HG02938 (cell line): Measurements from ENCODE around the gene EPB41L1.

Experiments used
- ATAC-seq: cut with Tn5 transposase; IDR thresholded peaks from one replicate; pipeline ENCODE4 v1.9.1; 2021; ENCODE audit warnings: mild to moderate bottlenecking, moderate library complexity; ENCODE audit not compliant: unreplicated experiment

Gene EPB41L1

GRCh38 chr20:36154700-36155628 is at the start of gene EPB41L1:
EPB41L1 (plus strand) TSS chr20:36154740; CDS start chr20:36173778, 19,038 bp downstream.
- ATAC-seq, result no peak

GRCh38 chr20:36104856-36105255 is 49.7 kb upstream of the EPB41L1 start:
- ATAC-seq, result no peak

GRCh38 chr20:36105711-36106226 is 48.8 kb upstream of the EPB41L1 start:
- ATAC-seq, result no peak

GRCh38 chr20:36106606-36107005 is 47.9 kb upstream of the EPB41L1 start:
- ATAC-seq, result no peak

DNA sequence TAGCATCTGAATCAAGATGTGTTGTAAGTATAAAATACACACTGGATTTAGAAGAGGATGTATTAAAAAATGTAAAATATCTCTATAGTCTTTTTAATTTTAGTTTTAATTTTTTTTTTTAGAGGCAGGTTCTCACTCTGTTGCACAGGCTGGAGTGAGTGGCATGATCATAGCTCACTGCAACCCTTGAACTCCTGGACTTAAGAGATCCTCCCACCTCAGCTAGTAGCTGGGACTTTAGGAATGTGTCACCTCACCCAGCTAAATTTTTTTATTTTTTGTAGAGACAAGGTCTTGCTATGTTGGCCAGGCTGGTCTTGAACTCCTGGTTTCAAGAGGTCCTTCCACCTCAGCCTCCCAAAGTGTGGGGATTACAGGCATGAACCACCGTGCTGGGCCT is 46.7 kb upstream of the EPB41L1 start:
- no peak for ATAC-seq

GRCh38 chr20:36109251-36109947 is 45.1 kb upstream of the EPB41L1 start:
- ATAC-seq, result no peak

GRCh38 chr20:36110994-36111393 is 43.5 kb upstream of the EPB41L1 start:
- ATAC-seq, result no peak

DNA sequence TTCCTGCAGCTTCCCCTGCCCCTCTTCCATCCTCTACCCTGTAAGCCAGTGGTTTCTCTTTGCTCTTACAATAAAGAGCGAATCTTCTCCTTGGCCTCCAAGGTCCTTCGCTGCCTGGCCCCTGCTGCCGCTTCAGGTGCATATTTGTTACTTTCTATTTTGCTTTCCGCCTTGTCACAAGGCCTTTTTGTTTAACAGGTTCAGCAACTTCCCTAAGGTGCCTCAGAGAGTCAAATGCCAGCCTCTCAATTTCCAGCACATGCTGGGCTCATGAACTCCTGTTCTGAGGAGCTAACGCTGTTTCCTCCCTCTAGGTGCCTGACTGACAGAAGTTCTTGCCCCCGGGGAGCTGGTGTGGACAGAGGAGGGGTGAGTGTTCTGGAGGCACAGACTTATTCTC is 42.4 kb upstream of the EPB41L1 start:
- ATAC-seq, result no peak

DNA sequence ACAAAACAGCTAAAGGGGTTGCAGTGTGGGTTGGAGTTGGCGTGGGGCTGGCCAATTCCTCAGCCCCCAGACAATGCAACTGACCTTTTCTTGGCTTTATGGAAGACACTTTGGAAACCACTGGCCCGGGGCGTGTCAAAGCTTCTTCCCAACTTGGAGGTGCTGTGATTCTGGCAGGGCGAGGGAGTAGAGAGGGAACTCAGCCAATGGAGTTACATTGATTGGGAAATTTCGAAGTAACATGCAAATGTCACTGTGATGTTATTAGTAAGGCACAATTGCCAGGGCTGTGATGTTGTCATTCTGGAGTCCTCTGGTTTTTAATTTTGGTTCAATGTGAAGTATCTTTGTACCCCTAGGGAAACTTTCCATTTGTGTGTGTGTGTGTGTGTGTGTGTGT is 41.5 kb upstream of the EPB41L1 start:
- ATAC-seq, result no peak

DNA sequence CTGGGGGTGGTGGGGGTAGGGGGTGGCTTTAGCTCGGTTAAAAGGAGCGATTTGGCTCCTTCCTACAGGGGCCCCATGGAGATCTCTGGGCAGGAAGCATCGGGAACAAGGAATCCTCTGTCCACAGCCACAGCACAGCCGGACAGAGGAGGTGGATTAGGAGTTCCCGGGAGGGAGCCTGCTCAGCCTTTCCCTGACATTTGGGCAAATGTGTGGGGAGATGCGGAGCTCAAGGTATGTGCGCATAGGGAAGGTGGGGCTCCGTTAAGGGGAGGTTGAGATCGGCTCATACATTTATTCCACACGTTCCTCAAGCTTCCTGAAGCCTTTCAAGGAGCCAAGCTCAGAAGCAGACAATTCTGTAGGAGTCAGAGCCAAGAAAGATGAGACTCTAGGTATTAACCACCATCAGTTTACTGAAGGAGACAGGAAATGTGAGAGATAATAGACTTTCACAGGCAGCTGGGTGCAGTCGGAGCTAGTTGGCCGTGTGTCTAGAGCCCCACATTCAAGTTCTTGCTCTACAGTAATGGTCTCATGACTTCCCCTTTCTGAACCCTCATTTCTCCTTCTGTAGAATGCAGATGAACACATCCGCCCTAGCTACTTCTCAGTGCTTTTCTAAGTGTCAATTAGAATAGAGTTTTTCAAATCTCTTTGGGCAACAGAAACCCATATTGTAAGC is 40.8 kb upstream of the EPB41L1 start:
- ATAC-seq, result no peak

GRCh38 chr20:36114707-36115106 is 39.8 kb upstream of the EPB41L1 start:
- ATAC-seq, result no peak

DNA sequence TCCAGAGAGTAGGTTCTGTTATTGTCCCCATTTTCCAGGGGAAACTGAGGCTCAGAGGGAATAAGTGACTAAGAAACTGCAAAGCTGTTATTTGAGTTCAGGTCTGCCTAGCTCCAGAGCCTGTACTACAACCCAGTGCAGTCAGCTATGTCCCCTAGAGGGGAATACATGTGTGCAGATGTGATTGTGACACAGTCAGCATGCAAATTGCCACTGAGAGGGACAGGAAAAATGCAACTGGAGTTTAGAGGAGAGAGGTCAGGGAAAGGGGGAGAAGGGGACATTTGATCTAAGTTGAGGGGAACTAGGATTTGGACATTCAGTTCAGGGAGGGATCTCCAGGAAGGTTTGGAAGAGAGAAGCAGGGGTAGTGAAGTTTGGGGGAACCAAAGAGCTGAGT is 38.6 kb upstream of the EPB41L1 start:
- no peak for ATAC-seq

DNA sequence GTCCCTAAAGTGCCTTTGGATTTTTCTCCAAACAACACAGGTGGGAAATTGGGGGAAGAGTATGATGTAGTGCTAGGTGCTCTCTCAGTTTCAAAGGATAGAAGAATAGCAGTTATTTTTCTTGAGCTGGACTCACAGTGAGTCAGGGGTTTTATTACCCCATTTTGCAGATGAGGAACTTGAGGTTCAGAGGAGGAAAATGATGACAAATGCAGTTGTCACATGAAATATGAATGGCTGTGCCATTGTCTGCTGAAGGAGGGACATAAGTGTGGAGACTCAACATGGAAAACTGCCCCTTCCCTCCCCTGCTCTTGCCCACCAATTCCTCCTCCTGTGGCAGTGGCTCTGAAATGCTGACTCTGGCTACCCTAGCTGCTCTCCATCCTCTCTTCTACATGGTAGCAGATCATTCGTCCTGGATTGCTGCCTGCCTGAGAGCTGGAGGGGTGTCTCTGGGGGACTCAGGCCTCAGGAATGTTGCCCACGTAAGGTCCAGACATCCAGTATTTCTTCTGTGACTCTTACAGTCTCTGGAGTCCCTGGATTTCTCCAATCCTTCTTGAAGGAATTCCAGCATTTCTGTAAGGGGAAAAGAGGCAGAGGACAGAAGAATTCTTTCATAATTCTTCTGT is 37.6 kb upstream of the EPB41L1 start:
- ATAC-seq, result no peak

GRCh38 chr20:36117638-36118037 is 36.9 kb upstream of the EPB41L1 start:
- no peak for ATAC-seq

GRCh38 chr20:36118371-36118770 is 36.2 kb upstream of the EPB41L1 start:
- no peak for ATAC-seq

GRCh38 chr20:36119537-36119936 is 35.0 kb upstream of the EPB41L1 start:
- no peak for ATAC-seq

DNA sequence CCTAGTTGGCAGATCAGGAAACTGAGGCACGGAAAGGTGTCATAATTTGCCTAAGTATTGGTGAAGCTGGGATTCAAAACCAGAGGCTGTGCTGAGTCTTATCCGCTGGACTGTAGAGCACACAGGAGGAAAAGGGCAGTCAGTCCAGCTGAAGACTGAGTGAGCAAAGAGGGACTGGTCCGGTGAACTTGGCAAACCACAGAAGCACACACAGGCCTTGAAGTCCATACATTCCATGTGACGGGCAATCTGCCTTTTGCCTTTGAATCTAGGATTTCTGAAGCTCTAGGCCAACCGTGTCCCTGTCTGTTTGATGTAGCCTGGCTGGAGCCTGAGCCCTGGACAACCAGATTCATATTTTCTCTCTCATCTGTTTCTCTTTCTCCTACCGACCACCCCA is 34.3 kb upstream of the EPB41L1 start:
- ATAC-seq, result no peak

DNA sequence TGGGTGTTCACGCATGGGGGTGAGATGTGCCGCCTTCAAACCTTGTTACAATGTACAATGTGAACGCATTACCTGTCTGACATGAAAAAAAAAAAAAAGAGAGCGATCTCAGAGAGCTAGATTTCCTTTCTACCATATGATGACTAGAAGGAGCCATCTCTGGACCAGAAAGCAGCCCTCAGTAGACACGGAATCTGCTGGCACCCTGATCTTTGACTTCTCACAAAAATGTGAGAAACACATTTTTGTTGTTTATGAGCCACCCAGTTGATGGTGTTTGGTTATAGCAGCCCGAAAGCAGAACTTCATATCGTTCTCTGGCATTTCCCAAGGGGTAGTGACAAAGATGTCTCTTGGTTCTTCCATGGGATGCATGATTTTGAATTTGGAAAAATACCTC is 33.5 kb upstream of the EPB41L1 start:
- no peak for ATAC-seq

DNA sequence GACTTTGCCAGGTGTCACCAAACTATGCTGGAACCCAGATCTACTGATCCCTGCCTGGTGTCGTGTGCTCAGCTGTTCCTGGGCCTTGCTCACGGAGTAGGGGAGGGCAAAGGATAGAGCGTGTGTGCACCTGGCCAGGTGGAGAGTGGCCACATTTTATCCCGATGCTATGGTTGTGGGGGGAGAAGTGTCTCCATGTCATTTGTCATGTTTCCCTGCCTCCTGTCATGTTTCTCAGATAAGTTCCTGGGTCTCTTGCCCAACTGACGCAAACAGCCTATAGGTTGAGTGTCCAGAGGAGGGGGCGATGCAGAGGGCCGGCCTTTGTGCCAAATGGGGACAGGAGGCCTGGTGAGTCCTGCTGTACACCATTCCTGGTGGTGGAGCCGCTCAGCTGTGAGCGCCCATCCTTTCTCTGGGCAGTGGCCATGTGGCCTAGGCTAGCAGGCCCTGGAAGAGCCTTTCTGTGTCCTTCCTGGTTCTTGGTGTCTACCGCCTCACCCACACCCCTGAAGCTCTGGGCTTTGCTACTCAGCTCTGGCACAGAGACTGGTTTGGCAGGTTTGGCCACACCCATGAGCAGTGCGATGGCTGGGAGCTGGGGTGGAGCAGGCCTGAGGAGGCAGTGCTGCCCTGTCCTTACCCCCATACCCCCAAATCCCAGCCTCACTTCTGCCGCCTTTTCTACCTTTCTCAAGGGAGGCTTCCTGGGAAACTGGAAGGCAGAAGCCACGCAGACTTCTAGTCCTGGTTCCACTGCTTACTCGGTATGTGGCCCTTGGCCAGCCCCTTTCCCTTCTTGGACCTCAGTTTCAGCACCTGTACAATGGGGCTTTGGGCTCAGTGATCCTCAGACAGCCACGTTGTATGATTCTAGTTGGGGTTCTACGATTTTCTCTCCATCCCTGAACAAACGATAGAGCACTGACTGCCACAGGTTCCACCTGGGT is 32.3 kb upstream of the EPB41L1 start:
- no peak for ATAC-seq

DNA sequence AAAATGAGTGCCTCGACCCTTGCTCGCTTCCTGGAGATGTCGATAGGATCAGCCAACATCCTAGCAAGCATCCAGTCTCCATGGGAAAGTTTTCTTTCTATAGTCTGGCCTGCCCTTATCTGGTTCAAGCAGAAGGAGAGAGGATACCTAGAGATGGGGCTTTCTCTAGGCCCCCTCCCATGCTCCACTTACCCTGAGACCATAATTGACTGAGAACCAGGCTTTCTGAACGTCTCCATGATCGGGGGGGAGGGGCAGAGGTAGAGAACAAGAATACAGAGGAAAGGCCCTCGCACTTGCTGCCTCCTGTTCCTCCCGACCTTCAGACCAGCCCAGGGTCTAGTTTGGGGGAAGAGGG is 31.6 kb upstream of the EPB41L1 start:
- ATAC-seq, result no peak
